GM12801 (cell line): Measurements from ENCODE around the gene ABHD16B.

Source experiments
- CTCF ChIP-seq: IDR thresholded peaks from one replicate; pipeline ENCODE4 v1.5.1; 2011; ENCODE audit warnings: control low read depth; ENCODE audit not compliant: insufficient read length; ENCODE audit errors: extremely low read depth

ABHD16B gene

GRCh38 chr20:63889241-63890200 is 28.2 kb downstream of the ABHD16B start:
- TF ChIP-seq CTCF, result no peak

- TF ChIP-seq CTCF, result no peak
Observed at GRCh38 chr20:63890201-63890576, 28.9 kb downstream of the ABHD16B start.

GRCh38 chr20:63890616-63891015 is 29.3 kb downstream of the ABHD16B start:
- no peak for TF ChIP-seq CTCF

- no peak for TF ChIP-seq CTCF
Observed at GRCh38 chr20:63891061-63892002, 30.0 kb downstream of the ABHD16B start.

- no peak for TF ChIP-seq CTCF
Observed at GRCh38 chr20:63892402-63892801, 31.1 kb downstream of the ABHD16B start.

- no peak for TF ChIP-seq CTCF
Observed at GRCh38 chr20:63893999-63894357, 32.7 kb downstream of the ABHD16B start.

GRCh38 chr20:63894358-63895201 is 33.3 kb downstream of the ABHD16B start, which contains the start of gene DNAJC5:
Gene DNAJC5 (plus strand): TSS chr20:63895126. CDS start chr20:63928346, 33,220 bp downstream.
- TF ChIP-seq CTCF, result no peak
